Spleen (tissue), 7 donors: ENCODE measurements around the gene PCBP3.

Experiments used
- CTCF ChIP-seq, 11 experiments: fragments of 200-600 bp in 7 of 11; fragments of 450-650 bp in 4 of 11; sonication (generic) in 4 of 11; IDR thresholded peaks in 8 of 11; conservative IDR thresholded peaks in 3 of 11; 1 replicate in 7 of 11; 2 replicates in 4 of 11; pipeline versions ENCODE4 v1.4.0 to v1.8.0; 2016 to 2021; ENCODE audit warnings: antibody characterized with exemption in 11 of 11, inconsistent platforms in 4 of 11, mild to moderate bottlenecking in 1 of 11
- POLR2A ChIP-seq, 3 donors: fragments of 450-650 bp; IDR thresholded peaks; one replicate each; pipeline ENCODE4 v1.5.1; 2017; ENCODE audit warnings: antibody characterized with exemption in 3 of 3, mild to moderate bottlenecking in 1 of 3
- donor health status: DM: no; HTN: no; CAD: no; lungs with moderate emphysema.
- donor health status: DM: no; HTN: no; CAD: no.
- donor health status: DM: no; HTN: no; CAD: no.

- no peak for TF ChIP-seq POLR2A (IDR thresholded peaks at IDR 0.05)
- TF ChIP-seq CTCF (IDR thresholded peaks at IDR 0.05 in 8 of 11, conservative IDR thresholded peaks at IDR 0.05 in 3 of 11) = no peak
These were observed 12.6 kb upstream of the PCBP3 start for GRCh38 chr21:45630876-45631275.
